Measurements from ENCODE around the gene PTPN14. TPM values are rescaled to one million over a fixed set of nuclear protein-coding genes. Genes with fewer than 3 reads are reported as not detected.

PTPN14 gene
- total and polyA plus RNA-seq, 2 experiments from 2014 or later: 18.7 to 70.2 TPM

DNA sequence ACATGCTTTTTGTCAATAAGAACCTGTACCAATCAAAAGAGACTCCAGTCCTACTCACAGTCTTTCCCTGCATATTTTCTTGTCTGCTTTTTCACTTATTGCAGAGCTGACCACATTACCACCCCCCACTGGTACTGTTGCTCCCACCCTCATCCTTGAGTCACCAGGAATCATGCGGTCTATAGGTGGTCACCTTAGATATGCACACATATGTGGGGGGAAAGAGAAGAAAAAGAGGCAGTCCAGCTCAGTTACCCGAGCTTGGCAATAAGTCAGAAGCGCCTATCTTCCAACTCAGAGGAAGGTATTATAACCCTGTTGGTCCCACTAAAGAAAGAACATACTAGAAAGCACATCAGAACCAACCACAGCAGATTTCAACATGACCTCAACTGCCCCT is 151.3 kb downstream of the PTPN14 start:
- Histone ChIP-seq H3K27ac (ENCODE audit: low read depth) (0 out of 2 replicates have a peak overlapping the region, but pooled peaks have one; percentile 27), H3K4me1 (ENCODE audit: insufficient read depth) (peaks cover 30% of the 10 kb centered on the region), H3K27me3 (ENCODE audit: insufficient read depth) (no peaks in the 10 kb centered on the region), H2AFZ (no peak overlapping the region), H3K4me2 (no peak overlapping the region), H3K79me2 (replicated peaks; ENCODE audit: insufficient read depth) (no peaks in the 10 kb centered on the region; the same call in 1 of the 2 replicates), H3K9me2 (ENCODE audit: insufficient read depth) (no peaks in the 10 kb centered on the region), H3K36me3 (ENCODE audit: insufficient read depth) (peaks cover 3% of the 10 kb centered on the region; the same call in 1 of the 2 replicates), H3K4me3 (no peak overlapping the region), H3F3A (replicated peaks; ENCODE audit: low read depth) (no peaks in the 10 kb centered on the region), H4K20me1 (replicated peaks; ENCODE audit: insufficient read depth) (no peaks in the 10 kb centered on the region)
- DNase-seq (ENCODE audit: low spot score): no peak
- TF ChIP-seq, protein P1, sequence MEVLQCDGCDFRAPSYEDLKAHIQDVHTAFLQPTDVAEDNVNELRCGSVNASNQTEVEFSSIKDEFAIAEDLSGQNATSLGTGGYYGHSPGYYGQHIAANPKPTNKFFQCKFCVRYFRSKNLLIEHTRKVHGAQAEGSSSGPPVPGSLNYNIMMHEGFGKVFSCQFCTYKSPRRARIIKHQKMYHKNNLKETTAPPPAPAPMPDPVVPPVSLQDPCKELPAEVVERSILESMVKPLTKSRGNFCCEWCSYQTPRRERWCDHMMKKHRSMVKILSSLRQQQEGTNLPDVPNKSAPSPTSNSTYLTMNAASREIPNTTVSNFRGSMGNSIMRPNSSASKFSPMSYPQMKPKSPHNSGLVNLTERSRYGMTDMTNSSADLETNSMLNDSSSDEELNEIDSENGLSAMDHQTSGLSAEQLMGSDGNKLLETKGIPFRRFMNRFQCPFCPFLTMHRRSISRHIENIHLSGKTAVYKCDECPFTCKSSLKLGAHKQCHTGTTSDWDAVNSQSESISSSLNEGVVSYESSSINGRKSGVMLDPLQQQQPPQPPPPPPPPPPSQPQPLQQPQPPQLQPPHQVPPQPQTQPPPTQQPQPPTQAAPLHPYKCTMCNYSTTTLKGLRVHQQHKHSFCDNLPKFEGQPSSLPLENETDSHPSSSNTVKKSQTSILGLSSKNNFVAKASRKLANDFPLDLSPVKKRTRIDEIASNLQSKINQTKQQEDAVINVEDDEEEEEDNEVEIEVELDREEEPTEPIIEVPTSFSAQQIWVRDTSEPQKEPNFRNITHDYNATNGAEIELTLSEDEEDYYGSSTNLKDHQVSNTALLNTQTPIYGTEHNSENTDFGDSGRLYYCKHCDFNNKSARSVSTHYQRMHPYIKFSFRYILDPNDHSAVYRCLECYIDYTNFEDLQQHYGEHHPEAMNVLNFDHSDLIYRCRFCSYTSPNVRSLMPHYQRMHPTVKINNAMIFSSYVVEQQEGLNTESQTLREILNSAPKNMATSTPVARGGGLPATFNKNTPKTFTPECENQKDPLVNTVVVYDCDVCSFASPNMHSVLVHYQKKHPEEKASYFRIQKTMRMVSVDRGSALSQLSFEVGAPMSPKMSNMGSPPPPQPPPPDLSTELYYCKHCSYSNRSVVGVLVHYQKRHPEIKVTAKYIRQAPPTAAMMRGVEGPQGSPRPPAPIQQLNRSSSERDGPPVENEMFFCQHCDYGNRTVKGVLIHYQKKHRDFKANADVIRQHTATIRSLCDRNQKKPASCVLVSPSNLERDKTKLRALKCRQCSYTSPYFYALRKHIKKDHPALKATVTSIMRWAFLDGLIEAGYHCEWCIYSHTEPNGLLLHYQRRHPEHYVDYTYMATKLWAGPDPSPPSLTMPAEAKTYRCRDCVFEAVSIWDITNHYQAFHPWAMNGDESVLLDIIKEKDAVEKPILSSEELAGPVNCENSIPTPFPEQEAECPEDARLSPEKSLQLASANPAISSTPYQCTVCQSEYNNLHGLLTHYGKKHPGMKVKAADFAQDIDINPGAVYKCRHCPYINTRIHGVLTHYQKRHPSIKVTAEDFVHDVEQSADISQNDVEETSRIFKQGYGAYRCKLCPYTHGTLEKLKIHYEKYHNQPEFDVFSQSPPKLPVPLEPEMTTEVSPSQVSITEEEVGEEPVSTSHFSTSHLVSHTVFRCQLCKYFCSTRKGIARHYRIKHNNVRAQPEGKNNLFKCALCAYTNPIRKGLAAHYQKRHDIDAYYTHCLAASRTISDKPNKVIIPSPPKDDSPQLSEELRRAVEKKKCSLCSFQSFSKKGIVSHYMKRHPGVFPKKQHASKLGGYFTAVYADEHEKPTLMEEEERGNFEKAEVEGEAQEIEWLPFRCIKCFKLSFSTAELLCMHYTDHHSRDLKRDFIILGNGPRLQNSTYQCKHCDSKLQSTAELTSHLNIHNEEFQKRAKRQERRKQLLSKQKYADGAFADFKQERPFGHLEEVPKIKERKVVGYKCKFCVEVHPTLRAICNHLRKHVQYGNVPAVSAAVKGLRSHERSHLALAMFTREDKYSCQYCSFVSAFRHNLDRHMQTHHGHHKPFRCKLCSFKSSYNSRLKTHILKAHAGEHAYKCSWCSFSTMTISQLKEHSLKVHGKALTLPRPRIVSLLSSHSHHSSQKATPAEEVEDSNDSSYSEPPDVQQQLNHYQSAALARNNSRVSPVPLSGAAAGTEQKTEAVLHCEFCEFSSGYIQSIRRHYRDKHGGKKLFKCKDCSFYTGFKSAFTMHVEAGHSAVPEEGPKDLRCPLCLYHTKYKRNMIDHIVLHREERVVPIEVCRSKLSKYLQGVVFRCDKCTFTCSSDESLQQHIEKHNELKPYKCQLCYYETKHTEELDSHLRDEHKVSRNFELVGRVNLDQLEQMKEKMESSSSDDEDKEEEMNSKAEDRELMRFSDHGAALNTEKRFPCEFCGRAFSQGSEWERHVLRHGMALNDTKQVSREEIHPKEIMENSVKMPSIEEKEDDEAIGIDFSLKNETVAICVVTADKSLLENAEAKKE (CRISPR knock-in tag; IDR thresholded peaks at IDR 0.05): no peak
- TF ChIP-seq EZH2phosphoT487 (IDR thresholded peaks at IDR 0.05; ENCODE audit: unreplicated experiment) (no peak), STAT1 (IDR thresholded peaks at IDR 0.05; ENCODE audit: unreplicated experiment) (no peak), NANOG (IDR thresholded peaks at IDR 0.05; ENCODE audit: borderline replicate concordance) (no peak), EZH2 (IDR thresholded peaks at IDR 0.05; ENCODE audit: low read depth, unreplicated experiment) (no peak), ZNF331 (CRISPR knock-in tag; IDR thresholded peaks at IDR 0.05; ENCODE audit: low read depth) (no peak), JUNB (IDR thresholded peaks at IDR 0.05; ENCODE audit: unreplicated experiment) (no peak), CREB1 (CRISPR knock-in tag; IDR thresholded peaks at IDR 0.05; ENCODE audit: low read depth) (no peak)
- TF ChIP-seq, protein P2, sequence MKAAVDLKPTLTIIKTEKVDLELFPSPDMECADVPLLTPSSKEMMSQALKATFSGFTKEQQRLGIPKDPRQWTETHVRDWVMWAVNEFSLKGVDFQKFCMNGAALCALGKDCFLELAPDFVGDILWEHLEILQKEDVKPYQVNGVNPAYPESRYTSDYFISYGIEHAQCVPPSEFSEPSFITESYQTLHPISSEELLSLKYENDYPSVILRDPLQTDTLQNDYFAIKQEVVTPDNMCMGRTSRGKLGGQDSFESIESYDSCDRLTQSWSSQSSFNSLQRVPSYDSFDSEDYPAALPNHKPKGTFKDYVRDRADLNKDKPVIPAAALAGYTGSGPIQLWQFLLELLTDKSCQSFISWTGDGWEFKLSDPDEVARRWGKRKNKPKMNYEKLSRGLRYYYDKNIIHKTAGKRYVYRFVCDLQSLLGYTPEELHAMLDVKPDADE (IDR thresholded peaks at IDR 0.05): no peak
- Mint-ChIP-seq H3K4me3 (no peak overlapping the region), H3K27me3 (ENCODE audit: insufficient read depth, low read depth, poor library complexity) (peaks cover 7% of the 10 kb centered on the region), H3K4me1 (peaks cover 44% of the 10 kb centered on the region), H3K27ac (peak overlapping the region; percentile 25; the same call in 1 of the 2 replicates), H3K9me3 (no peaks in the 10 kb centered on the region), H3K36me3 (ENCODE audit: low read depth) (peaks cover 34% of the 10 kb centered on the region)
- ATAC-seq: no peak

All from GM23338 (cell line).